HG03460 (cell line): ENCODE measurements around the gene SLC25A33.
"Not testable (repeated sequence)": the region's sequence is repeated elsewhere in the genome, so short reads cannot be mapped to it uniquely, and the experiment has no call there.

Experiments
- ATAC-seq: cut with Tn5 transposase; IDR thresholded peaks from one replicate; pipeline ENCODE4 v1.9.1; 2021; ENCODE audit not compliant: unreplicated experiment

The SLC25A33 gene

DNA sequence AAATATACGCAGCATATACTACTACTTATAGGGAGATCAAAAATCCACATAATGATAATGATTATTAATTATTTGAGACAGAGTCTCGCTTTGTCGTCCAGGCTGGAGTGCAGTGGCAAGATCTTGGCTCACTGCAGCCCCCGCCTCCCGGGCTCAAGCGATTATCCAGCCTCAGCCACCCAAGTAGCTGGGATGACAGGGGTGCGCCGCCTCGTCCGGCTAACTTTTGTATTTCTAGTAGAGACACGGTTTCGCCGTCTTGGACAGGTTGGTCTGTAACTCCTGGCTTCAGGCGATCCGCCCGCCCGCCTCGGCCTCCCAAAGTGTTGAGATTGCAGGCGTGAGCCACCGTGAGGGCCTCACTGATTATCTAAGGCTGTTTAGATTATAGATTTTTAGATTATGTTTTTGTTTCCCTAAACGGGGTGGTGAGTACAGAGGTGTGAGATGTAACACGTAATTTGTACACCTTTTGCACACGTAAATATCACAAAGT lies 548 bp upstream of the SLC25A33 start:
- no peak for ATAC-seq

DNA sequence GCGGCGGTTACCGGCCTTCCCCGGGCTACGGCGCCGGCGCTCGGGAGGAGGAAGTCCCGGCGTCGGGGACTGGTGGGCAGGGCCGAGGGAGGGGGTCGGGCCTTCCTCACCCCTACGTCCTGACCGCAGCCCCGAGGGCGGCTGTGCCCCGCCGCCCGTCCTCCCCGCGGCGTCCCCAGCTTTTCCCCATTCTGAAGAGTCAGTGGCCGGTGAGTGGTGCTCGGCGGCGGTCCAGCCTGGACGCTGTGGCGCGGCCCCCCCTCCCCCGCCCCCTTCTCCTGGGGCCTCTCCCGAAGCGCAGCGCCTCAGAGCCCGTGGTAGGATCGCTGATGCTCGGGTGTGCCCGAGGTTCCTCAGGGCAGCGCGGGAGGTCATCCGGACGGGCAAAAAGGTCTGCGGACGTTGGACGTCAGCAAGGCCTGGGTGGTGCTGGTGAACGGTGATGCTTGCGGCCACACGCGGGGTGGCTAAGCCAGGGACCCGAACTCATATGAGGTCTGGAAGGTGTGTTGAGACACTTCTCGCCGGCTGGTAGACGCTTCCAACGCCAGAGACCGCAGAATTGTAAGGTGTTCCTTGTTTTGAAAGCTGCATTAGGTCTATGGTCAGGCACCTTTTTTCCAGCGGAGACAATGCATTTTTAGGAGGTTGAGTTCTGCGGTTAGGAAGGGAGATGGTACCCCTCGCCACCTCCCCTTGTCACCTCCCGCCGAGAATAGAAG lies 725 bp downstream of the SLC25A33 start:
- peak; percentile 33 for ATAC-seq

GRCh38 chr1:9542430-9542829 lies 3.2 kb downstream of the SLC25A33 start:
- no peak for ATAC-seq

DNA sequence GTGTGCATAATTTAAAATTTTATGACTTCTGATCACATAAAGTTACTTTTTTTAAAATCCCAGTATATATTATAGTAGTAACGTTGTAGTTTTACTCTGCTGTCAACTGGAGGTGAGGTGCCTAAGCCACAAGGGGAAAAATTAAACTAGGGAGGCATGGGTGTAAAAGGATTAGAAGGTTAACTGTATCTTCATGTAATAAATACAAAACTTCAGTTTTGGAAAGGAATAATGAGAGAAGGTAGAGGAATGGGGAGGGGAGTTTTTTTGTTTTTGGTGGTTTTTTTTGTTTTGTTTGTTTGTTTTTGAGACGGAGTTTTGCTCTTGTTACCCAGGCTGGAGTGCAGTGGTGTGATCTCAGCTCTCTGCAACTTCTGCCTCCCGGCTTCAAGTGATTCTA lies 5.7 kb downstream of the SLC25A33 start:
- ATAC-seq: no peak

DNA sequence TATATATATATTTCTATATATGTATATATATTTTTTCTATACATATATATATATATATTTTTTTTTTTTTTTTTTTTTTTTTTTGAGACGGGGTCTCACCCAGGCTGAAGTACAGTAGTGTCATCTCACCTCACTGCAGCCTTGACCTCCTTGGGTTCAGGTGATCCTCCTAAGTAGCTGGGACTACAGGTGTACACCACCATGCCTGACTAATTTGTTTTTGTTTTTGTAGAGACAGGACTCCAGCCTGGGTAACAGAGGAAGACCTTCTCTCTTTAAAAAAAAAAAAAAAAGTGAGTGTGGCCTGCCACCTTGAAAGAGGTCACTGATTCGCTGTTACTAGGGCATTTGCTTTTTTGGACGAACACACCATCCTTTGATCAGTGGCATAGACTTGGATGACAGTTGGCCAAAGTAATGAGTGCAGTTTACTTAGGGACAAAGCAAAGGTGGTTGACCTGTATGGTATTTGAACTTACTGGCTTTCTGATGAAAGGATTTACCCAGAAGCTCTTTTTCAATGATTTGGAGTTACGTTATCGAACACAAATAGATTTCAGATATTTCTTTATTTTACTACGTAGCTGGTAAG lies 10.8 kb downstream of the SLC25A33 start:
- ATAC-seq: no peak

- ATAC-seq: no peak
Measured at GRCh38 chr1:9551984-9552383, 12.7 kb downstream of the SLC25A33 start.

DNA sequence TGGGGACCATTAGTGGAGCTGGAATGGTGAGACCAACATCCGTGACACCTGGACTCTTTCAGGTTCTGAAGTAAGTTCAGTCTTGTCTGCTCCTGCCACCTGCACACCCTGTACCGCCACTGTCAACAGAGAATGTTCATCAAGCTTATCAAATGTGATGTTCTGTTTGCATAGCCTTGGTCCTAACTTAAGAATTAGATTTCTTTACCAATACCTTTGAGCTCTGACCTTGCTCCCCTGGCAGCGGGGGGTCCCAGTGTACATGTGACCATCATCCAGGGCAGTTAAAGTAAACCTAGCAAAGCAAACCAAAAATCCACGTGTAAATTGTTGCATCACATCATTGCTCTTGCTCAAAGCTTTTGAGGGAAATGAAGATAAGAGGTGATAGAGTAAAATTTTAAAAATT lies 14.5 kb downstream of the SLC25A33 start:
- ATAC-seq: no peak

DNA sequence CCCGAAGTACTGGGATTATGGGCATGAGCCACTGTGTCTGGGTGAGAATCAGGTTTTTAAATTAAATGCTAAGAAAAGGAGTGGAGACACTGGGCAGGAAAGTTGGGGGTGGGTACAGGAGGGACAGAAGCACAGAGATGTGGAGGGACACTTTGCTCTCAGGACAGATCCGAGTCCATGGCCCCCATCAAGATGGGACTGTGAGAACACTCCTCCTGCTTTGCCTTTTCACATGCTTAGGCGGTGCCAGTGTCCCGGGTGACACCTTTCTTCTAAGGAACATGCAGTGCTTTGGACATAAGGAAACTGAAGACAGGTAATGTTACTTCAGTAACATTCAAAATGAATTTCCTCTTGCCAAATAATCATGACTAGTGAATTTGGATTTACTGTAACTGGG lies 16.7 kb downstream of the SLC25A33 start:
- ATAC-seq: no peak

DNA sequence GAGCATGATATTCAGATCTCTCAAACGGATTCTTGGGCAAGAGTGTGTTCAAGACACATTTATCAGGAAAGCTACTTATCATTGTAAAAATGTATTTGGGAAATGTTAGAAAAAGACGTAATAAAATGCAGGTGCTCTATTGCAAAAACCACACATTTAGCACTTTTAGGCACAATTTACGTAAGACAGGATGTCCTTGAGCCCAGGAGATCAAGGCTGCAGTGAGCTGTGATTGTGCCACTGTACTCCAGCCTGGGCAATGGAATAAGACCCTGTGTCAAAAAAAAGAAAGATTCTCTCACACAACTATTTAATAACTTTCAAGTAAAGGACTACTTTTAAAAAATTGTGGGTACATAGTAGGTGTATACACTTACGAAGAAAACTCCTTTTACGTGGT lies 18.4 kb downstream of the SLC25A33 start:
- ATAC-seq: no peak

DNA sequence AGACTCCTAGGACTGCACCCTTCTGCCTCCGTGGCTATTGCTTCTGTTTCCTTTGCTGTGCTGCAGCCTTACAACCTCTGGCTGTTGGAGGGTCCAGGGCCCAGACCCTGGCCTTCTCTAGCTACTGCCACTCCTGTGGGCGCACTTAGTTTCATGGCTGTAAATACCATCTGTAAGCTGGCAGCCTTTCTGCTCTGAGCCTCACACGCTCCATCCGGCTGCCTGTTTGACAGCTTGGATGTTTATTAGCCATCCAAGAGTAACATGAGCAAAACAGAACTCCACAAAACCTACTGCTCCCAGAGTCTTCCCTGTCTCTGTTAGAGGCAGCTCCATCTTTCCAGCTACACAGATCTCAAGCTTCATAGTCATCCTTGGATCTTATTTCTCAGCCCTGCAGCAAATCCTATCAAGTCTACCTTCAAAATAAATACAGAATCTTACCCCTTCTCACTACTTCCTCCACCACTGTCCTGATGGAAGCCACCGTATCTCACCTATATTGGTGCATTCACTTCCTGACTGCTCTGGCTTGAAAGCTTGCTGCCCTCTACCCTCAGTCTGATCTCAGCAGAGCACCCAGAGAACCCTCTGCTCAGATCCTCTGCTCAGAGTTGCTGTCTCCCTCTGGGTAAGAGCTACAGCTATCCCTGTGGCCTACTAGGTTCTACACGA lies 19.1 kb downstream of the SLC25A33 start:
- no peak for ATAC-seq

GRCh38 chr1:9558946-9559545 lies 19.8 kb downstream of the SLC25A33 start:
- ATAC-seq: no peak

DNA sequence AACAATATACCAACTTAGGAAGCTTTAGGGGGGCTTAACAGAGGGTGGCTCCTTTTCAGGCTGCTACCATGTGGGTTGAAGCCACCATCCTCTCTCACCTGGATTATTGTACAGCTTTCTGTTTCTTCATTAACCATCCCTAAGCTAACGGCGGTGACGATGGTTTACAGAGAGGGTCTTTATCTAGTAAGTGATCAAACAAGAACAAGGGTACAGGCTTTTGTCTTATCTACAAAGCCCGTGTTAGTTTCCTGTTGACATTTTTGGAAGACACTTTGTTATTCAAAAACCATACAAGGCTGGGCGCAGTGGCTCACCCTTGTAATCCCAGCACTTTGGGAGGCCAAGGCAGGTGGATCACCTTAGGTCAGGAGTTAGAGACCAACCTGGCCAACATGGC lies 20.4 kb downstream of the SLC25A33 start:
- ATAC-seq: no peak

GRCh38 chr1:9560090-9560489 lies 20.8 kb downstream of the SLC25A33 start:
- not testable (repeated sequence) for ATAC-seq

DNA sequence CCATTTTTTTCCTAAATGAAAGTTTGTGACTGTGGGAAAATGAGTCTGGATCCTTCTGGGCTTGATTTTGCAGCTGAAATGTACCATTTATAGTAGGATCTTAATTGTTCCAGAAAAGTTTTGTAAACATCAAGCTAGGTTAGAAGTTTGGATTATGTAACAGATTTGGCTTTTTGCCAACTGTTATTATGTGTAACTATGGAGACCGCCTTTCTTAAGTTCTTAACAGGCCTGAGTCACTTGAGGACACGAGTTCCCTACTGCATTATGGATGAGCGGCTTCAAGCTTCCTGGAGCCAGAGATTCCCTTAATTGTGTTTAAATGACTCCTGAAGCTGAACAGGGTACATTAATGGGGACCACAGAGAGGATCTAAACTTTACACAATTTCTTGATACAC lies 22.2 kb downstream of the SLC25A33 start:
- no peak for ATAC-seq

DNA sequence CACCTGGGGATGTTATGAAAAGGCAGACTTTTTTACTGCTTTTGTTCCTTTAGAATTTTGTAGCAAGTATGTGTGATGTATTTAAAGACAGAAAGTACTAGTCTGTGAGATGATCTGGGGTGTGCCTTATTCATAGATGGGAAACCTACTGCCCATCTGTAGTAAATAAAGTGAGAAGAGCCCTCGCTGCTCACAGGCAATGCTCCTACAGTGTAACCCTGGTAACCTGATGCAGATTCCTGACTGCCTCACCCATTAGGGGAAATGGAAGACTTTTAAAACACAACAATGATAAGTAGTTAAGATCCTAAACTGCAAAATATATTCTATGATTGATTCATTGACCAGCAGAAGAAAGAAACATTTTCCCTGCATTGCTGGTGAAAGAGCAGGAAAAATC lies 30.0 kb downstream of the SLC25A33 start:
- ATAC-seq: no peak

- not testable (repeated sequence) for ATAC-seq
Measured at GRCh38 chr1:9570886-9571529, 31.7 kb downstream of the SLC25A33 start.

- no peak for ATAC-seq
Measured at GRCh38 chr1:9573723-9574122, 34.5 kb downstream of the SLC25A33 start.

- no peak for ATAC-seq
Measured at GRCh38 chr1:9575486-9575885, 36.2 kb downstream of the SLC25A33 start.

DNA sequence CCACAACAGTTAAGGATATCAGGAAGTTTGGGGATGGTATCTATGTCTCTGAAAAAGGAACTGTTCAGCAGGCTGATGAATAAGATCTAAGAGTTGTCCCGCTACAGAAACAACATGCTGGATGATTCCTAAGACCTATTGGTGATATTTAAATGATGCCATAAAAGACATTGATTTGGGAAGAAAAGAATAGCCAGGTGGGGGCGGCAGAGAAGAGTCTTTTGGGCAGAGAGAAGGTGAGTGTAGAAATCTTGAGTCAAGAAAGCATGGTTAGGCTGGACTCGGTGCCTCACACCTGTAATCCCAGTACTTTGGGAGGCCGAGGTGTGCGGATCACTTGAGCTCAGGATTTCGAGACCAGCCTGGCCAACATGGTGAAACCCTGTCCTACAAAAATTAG lies 37.6 kb downstream of the SLC25A33 start:
- no peak for ATAC-seq

DNA sequence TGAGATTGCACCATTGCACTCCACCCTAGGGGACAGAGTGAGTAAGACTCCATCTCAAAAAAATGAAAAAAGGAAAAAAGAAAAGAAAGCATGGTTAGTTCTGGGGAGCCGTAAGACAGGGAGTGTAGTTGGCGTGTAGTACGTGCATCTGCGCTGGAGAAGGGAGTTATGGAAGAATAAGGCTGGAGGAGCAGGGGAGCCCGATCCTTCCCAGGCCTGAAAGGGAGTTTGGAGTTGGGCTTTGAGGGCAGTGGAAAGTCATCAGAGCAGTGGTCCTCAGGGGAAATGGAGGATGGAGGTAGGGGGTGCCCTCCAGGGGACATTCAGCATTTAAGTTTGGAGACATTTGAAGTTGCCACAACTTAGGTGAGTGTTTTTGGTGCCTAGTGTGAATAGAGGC lies 38.2 kb downstream of the SLC25A33 start:
- ATAC-seq: no peak

- no peak for ATAC-seq
Measured at GRCh38 chr1:9580942-9581341, 41.7 kb downstream of the SLC25A33 start.
